K562 (cell line): ENCODE results near the gene KMO. TPM values are rescaled to one million over a fixed set of nuclear protein-coding genes. Genes with fewer than 3 reads are reported as not detected.

Experiments
- GATAD2B ChIP-seq: fragments of 450-650 bp; IDR thresholded peaks from 2 replicates; pipeline ENCODE4 v1.6.1; 2017; ENCODE audit warnings: mild to moderate bottlenecking, borderline replicate concordance
- L3MBTL2 ChIP-seq: fragments of 450-650 bp; IDR thresholded peaks from 2 replicates; pipeline ENCODE4 v1.6.1; 2016; ENCODE audit warnings: mild to moderate bottlenecking, moderate library complexity
- NBN ChIP-seq: fragments of 450-650 bp; IDR thresholded peaks from 2 replicates; pipeline ENCODE4 v1.6.1; 2016; ENCODE audit warnings: low read depth, mild to moderate bottlenecking
- NELFE ChIP-seq: IDR thresholded peaks from 2 replicates; pipeline ENCODE4 v1.6.1; 2011; ENCODE audit warnings: mild to moderate bottlenecking; ENCODE audit not compliant: insufficient read depth, insufficient read length
- PTTG1 ChIP-seq: fragments of 450-650 bp; IDR thresholded peaks from 2 replicates; pipeline ENCODE4 v1.6.1; 2016; ENCODE audit warnings: low read depth, mild to moderate bottlenecking, missing genetic modification characterization, missing compliant biosample characterization
- RAD51 ChIP-seq: fragments of 450-650 bp; IDR thresholded peaks from 2 replicates; pipeline ENCODE4 v1.7.1; 2016; ENCODE audit warnings: low read depth, mild to moderate bottlenecking, borderline replicate concordance
- polyA plus RNA-seq, 8 experiments: library from polyadenylated mRNA; depleted of rRNA in 4 of 8; stranded (reverse) in 5 of 8; unstranded in 3 of 8; fragments of >200 nt; fragmentation: Nextera tagmentation in 2 of 8; fragmentation: Illumina TruSeq in 1 of 8; extraction: Ambion mirVana in 2 of 8; extraction: Trizol in 1 of 8; gene quantifications; 2 replicates each; pipeline versions ENCODE4 v1.2.1 to v1.2.3, GENCODE V29; 2011 to 2014; ENCODE audit warnings: inconsistent platforms in 1 of 8, missing spikeins in 1 of 8
- total RNA-seq, 7 experiments: library from RNA; depleted of rRNA in 6 of 7; stranded (reverse); fragments of >200 nt in 6 of 7; fragmentation: Illumina TruSeq in 2 of 7; extraction: Trizol in 2 of 7; gene quantifications; 2 replicates each; pipeline versions ENCODE4 v1.2.1 to v1.2.3, GENCODE V29; 2011 to 2021; ENCODE audit warnings: low replicate concordance in 1 of 7
- TF ChIP-seq, protein P1 (sequence below): fragments of 450-650 bp; IDR thresholded peaks from 2 replicates; pipeline ENCODE4 v1.6.1; 2016; ENCODE audit warnings: mild to moderate bottlenecking
- TF ChIP-seq, protein P2 (sequence below): fragments of 450-650 bp; IDR thresholded peaks from 2 replicates; pipeline ENCODE4 v1.6.1; 2016; ENCODE audit warnings: antibody characterized with exemption
- TF ChIP-seq, protein P3 (sequence below): fragments of 250-450 bp; sonication (Bioruptor Pico); IDR thresholded peaks from 2 replicates; pipeline ENCODE4 v1.5.0; 2020; ENCODE audit warnings: mild to moderate bottlenecking
- TF ChIP-seq, protein P4 (sequence below): sonication (generic); formaldehyde crosslinking; IDR thresholded peaks from 2 replicates; pipeline ENCODE4 v1.8.0; 2023; ENCODE audit warnings: mild to moderate bottlenecking, missing genetic modification reagents
- TF ChIP-seq, protein P5 (sequence below): fragments of 150-350 bp; conservative IDR thresholded peaks from 2 replicates; pipeline ENCODE4 v1.6.1; 2014; ENCODE audit warnings: low read length

Gene KMO
- total and polyA plus RNA-seq, 9 of the 15 experiments (the other 6 are each of a cell fraction or from before 2014, with no cell fraction given), result 0.01 to 0.11 (median 0.01) TPM; not detected in 6

DNA sequence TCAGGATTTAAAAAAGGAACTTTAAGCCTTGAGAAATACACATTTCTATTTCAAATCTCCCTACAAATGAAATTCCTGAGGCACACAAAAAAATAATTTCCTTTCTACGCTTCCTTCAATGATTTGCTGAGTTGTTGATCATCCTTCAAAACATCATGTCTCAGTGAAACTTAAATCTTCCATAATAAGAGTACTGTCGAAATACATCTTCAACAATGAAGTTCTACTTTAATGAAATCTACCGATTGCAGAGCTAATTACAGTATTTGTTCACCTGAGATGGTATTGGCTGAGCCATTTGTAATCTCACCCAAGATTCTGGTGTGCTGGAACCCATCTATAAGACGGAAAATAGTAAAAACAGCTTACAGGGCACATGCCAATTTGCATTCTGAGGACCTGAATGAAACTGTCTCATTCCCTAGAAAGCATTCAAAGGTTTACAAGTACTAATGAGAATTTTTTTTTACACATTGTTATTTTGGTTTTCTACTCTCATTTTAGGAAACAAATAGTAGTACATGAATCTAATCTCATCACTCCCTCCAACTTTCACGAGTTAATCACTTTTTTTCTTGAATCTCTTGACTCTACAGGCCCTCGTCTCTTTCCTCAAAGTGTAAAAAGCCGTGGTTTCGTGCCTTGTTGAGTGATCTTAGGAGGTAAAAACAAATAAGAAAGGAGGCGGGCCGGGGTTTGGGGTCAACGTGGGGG, 106.9 kb downstream of the KMO start (continued):
- TF ChIP-seq PTTG1 (tag) (no peak), L3MBTL2 (peak; percentile 16; the same call in 1 of the 2 replicates), NBN (no peak), GATAD2B (0 out of 2 replicates have a peak, but pooled peaks have one; percentile 22), RAD51 (no peak), NELFE (no peak)
- TF ChIP-seq, protein P1, sequence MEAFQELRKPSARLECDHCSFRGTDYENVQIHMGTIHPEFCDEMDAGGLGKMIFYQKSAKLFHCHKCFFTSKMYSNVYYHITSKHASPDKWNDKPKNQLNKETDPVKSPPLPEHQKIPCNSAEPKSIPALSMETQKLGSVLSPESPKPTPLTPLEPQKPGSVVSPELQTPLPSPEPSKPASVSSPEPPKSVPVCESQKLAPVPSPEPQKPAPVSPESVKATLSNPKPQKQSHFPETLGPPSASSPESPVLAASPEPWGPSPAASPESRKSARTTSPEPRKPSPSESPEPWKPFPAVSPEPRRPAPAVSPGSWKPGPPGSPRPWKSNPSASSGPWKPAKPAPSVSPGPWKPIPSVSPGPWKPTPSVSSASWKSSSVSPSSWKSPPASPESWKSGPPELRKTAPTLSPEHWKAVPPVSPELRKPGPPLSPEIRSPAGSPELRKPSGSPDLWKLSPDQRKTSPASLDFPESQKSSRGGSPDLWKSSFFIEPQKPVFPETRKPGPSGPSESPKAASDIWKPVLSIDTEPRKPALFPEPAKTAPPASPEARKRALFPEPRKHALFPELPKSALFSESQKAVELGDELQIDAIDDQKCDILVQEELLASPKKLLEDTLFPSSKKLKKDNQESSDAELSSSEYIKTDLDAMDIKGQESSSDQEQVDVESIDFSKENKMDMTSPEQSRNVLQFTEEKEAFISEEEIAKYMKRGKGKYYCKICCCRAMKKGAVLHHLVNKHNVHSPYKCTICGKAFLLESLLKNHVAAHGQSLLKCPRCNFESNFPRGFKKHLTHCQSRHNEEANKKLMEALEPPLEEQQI, result no peak
- TF ChIP-seq, protein P2, sequence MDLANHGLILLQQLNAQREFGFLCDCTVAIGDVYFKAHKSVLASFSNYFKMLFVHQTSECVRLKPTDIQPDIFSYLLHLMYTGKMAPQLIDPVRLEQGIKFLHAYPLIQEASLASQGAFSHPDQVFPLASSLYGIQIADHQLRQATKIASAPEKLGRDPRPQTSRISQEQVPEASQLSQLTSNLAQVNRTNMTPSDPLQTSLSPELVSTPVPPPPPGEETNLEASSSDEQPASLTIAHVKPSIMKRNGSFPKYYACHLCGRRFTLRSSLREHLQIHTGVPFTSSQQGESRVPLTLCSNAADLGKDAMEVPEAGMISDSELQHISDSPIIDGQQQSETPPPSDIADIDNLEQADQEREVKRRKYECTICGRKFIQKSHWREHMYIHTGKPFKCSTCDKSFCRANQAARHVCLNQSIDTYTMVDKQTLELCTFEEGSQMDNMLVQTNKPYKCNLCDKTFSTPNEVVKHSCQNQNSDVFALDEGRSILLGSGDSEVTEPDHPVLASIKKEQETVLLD, result no peak
- TF ChIP-seq, protein P3, sequence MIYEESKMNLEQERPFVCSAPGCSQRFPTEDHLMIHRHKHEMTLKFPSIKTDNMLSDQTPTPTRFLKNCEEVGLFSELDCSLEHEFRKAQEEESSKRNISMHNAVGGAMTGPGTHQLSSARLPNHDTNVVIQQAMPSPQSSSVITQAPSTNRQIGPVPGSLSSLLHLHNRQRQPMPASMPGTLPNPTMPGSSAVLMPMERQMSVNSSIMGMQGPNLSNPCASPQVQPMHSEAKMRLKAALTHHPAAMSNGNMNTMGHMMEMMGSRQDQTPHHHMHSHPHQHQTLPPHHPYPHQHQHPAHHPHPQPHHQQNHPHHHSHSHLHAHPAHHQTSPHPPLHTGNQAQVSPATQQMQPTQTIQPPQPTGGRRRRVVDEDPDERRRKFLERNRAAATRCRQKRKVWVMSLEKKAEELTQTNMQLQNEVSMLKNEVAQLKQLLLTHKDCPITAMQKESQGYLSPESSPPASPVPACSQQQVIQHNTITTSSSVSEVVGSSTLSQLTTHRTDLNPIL, result no peak
- TF ChIP-seq, protein P4, sequence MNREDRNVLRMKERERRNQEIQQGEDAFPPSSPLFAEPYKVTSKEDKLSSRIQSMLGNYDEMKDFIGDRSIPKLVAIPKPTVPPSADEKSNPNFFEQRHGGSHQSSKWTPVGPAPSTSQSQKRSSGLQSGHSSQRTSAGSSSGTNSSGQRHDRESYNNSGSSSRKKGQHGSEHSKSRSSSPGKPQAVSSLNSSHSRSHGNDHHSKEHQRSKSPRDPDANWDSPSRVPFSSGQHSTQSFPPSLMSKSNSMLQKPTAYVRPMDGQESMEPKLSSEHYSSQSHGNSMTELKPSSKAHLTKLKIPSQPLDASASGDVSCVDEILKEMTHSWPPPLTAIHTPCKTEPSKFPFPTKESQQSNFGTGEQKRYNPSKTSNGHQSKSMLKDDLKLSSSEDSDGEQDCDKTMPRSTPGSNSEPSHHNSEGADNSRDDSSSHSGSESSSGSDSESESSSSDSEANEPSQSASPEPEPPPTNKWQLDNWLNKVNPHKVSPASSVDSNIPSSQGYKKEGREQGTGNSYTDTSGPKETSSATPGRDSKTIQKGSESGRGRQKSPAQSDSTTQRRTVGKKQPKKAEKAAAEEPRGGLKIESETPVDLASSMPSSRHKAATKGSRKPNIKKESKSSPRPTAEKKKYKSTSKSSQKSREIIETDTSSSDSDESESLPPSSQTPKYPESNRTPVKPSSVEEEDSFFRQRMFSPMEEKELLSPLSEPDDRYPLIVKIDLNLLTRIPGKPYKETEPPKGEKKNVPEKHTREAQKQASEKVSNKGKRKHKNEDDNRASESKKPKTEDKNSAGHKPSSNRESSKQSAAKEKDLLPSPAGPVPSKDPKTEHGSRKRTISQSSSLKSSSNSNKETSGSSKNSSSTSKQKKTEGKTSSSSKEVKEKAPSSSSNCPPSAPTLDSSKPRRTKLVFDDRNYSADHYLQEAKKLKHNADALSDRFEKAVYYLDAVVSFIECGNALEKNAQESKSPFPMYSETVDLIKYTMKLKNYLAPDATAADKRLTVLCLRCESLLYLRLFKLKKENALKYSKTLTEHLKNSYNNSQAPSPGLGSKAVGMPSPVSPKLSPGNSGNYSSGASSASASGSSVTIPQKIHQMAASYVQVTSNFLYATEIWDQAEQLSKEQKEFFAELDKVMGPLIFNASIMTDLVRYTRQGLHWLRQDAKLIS (CRISPR knock-in tag), result peak; percentile 52; the same call in 1 of the 2 replicates
- TF ChIP-seq, protein P5, sequence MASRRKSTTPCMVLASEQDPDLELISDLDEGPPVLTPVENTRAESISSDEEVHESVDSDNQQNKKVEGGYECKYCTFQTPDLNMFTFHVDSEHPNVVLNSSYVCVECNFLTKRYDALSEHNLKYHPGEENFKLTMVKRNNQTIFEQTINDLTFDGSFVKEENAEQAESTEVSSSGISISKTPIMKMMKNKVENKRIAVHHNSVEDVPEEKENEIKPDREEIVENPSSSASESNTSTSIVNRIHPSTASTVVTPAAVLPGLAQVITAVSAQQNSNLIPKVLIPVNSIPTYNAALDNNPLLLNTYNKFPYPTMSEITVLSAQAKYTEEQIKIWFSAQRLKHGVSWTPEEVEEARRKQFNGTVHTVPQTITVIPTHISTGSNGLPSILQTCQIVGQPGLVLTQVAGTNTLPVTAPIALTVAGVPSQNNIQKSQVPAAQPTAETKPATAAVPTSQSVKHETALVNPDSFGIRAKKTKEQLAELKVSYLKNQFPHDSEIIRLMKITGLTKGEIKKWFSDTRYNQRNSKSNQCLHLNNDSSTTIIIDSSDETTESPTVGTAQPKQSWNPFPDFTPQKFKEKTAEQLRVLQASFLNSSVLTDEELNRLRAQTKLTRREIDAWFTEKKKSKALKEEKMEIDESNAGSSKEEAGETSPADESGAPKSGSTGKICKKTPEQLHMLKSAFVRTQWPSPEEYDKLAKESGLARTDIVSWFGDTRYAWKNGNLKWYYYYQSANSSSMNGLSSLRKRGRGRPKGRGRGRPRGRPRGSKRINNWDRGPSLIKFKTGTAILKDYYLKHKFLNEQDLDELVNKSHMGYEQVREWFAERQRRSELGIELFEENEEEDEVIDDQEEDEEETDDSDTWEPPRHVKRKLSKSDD, result no peak
